Naive thymus-derived CD4-positive, alpha-beta T cell (primary cell): ENCODE data around the gene FCHSD1. TPM values are rescaled to one million over a fixed set of nuclear protein-coding genes. Genes with fewer than 3 reads are reported as not detected.

Experiments used
- ATAC-seq: fragments of 150-1000 bp; cut with Tn5 transposase; 2 replicates; pipeline ENCODE4 v1.10.0; 2021; ENCODE audit warnings: mild to moderate bottlenecking, moderate library complexity
- CTCF ChIA-PET: fragments of 350-600 bp; sonication (Branson Sonifier 250); formaldehyde crosslinking; loops from one replicate; lab custom pipeline; 2021; ENCODE audit warnings: antibody characterized with exemption; lab: Charles Lee
- POLR2A ChIA-PET: fragments of 350-600 bp; sonication (Branson Sonifier 250); formaldehyde crosslinking; loops from one replicate; lab custom pipeline; 2021; ENCODE audit warnings: antibody characterized with exemption, inconsistent platforms; lab: Charles Lee
- DNase-seq, 9 donors: peaks; one replicate each; pipeline versions ENCODE4 v3.0.0 to v3.0.0-alpha.2; 2020 to 2022; ENCODE audit warnings: mixed read lengths in 1 of 9
- H3K27ac ChIP-seq: one replicate; pipeline ENCODE4 v1.7.0; 2013; ENCODE audit warnings: mild to moderate bottlenecking, low read depth, low read length, moderate library complexity
- H3K27me3 ChIP-seq, 2 donors: one replicate each; pipeline ENCODE4 v1.7.0; 2013; ENCODE audit warnings: low read length in 2 of 2, mild to moderate bottlenecking in 2 of 2, moderate library complexity in 2 of 2; ENCODE audit not compliant: control insufficient read depth in 2 of 2, insufficient read depth in 2 of 2
- H3K36me3 ChIP-seq, 3 experiments: 1 replicate in 2 of 3; 2 replicates in 1 of 3; pipeline ENCODE4 v1.7.0; 2013; ENCODE audit warnings: low read length in 3 of 3, mild to moderate bottlenecking in 3 of 3, moderate library complexity in 1 of 3; ENCODE audit not compliant: insufficient read depth in 3 of 3, control insufficient read depth in 2 of 3
- H3K4me1 ChIP-seq, 2 donors: one replicate each; pipeline ENCODE4 v1.7.0; 2013; ENCODE audit warnings: low read length in 2 of 2, mild to moderate bottlenecking in 2 of 2, moderate library complexity in 1 of 2; ENCODE audit not compliant: control insufficient read depth in 2 of 2, insufficient read depth in 2 of 2
- H3K4me3 ChIP-seq: 2 replicates; pipeline ENCODE4 v1.7.0; 2013; ENCODE audit warnings: mild to moderate bottlenecking, low read length
- H3K9me3 ChIP-seq, 3 experiments: 1 replicate in 2 of 3; 2 replicates in 1 of 3; pipeline ENCODE4 v1.7.0; 2013; ENCODE audit warnings: low read length in 3 of 3; ENCODE audit not compliant: control insufficient read depth in 2 of 3
- H3K27ac Mint-ChIP-seq, 9 donors: one replicate each; pipeline ENCODE4 v1.8.0; 2020 to 2022; ENCODE audit warnings: mixed read lengths in 9 of 9, mild to moderate bottlenecking in 8 of 9, moderate library complexity in 5 of 9, inconsistent platforms in 2 of 9
- H3K27me3 Mint-ChIP-seq, 5 donors: one replicate each; pipeline ENCODE4 v1.8.0; 2021 to 2022; ENCODE audit warnings: mixed read lengths in 5 of 5, mild to moderate bottlenecking in 1 of 5
- H3K36me3 Mint-ChIP-seq, 5 donors: one replicate each; pipeline ENCODE4 v1.8.0; 2020 to 2022; ENCODE audit warnings: mixed read lengths in 5 of 5, mild to moderate bottlenecking in 3 of 5, inconsistent platforms in 1 of 5
- H3K4me1 Mint-ChIP-seq, 7 donors: one replicate each; pipeline ENCODE4 v1.8.0; 2020 to 2022; ENCODE audit warnings: mixed read lengths in 7 of 7, mild to moderate bottlenecking in 3 of 7, inconsistent platforms in 1 of 7
- H3K4me3 Mint-ChIP-seq, 10 donors: one replicate each; pipeline ENCODE4 v1.8.0; 2020 to 2022; ENCODE audit warnings: mild to moderate bottlenecking in 10 of 10, mixed read lengths in 10 of 10, moderate library complexity in 6 of 10, inconsistent platforms in 2 of 10
- H3K9me3 Mint-ChIP-seq, 11 donors: one replicate each; pipeline ENCODE4 v1.8.0; 2020 to 2022; ENCODE audit warnings: mixed read lengths in 11 of 11, mild to moderate bottlenecking in 4 of 11, inconsistent platforms in 1 of 11, moderate library complexity in 1 of 11
- intact Hi-C, 2 donors: fragments of 100-400 bp; cut with micrococcal nuclease; formaldehyde crosslinking; loops; one replicate each; pipeline ENCODE4 v1.15.1; 2023
- polyA plus RNA-seq, 2 donors: library from polyadenylated mRNA; unstranded; fragments of 300-500 nt; fragmentation: Illumina TruSeq; gene quantifications; one replicate each; pipeline ENCODE4 v1.2.3, GENCODE V29; 2021
- total RNA-seq, 6 experiments: library from RNA in 5 of 6; stranded (reverse) in 5 of 6; gene quantifications; 1 replicate in 5 of 6; 2 replicates in 1 of 6; pipeline ENCODE4 v1.2.3 and lab custom pipeline; 2021 to 2026

FCHSD1 gene
- total and polyA plus RNA-seq, 7 experiments from 2014 or later: 4.9 to 96.1 (median 73.0) TPM

DNA sequence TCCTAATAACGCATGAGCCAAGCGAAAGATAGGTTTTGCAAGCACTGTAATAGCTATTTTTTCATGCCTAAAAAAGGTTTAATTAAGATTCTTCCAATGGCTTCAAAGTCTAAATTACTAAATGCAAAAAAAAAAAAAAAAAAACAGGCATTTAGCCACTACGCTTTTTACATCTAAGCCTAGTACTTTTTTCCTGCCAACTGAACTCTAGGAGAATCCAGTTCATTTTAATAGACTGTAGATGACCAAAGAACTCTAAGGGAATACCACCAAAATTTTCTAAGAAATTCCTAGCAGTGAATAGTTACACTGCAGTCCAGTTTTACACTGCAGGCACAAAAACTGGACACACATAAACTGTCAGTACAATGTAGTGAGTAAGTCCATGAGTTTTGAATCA, 42.2 kb downstream of the FCHSD1 start:
- Mint-ChIP-seq H3K36me3 (peaks cover 4 to 39% (median 10%) of the 10 kb centered on the region in 5 donors), H3K27ac (peak overlapping the region; percentile 84 to 96 (median 89)), H3K27me3 (no peaks in the 10 kb centered on the region), H3K9me3 (peaks cover 0 to 2% (median 0%) of the 10 kb centered on the region in 11 donors), H3K4me1 (peaks cover 75 to 97% (median 89%) of the 10 kb centered on the region in 7 donors), H3K4me3 (peak overlapping the region in 6 of 10 donors; percentile 35 to 86 (median 76))
- DNase-seq (no peak), ATAC-seq (no peak)
- ChIA-PET CTCF (interaction anchor here (0.7 to 4.2 kb wide), 3 partner anchors 9 to 1747 kb away, joined by 3 to 43 read pairs (median 25); partner anchors contain the start of gene DIAPH1), POLR2A (interaction anchor here (0.7 to 5.0 kb wide), 2 partner anchors 9 to 74 kb away, joined by 3 to 71 read pairs; partner anchors contain the start of gene DIAPH1)
- Histone ChIP-seq H3K9me3 (no peaks in the 10 kb centered on the region), H3K4me1 (peaks cover 79 to 85% of the 10 kb centered on the region in 2 donors), H3K36me3 (no peaks in the 10 kb centered on the region), H3K27me3 (no peaks in the 10 kb centered on the region), H3K4me3 (peak overlapping the region; percentile 1), H3K27ac (peak overlapping the region; percentile 72)
- intact Hi-C loops: loop anchor here (5.0 to 10.0 kb wide), 2 partner anchors 43 to 1396 kb away; partner anchors contain the start of gene FCHSD1 (in 1 of the 2)

GRCh38 chr5:141608557-141608956, 42.7 kb downstream of the FCHSD1 start:
- peaks cover 4 to 39% (median 10%) of the 10 kb centered on the region in 5 donors for H3K36me3 Mint-ChIP-seq
- no peaks in the 10 kb centered on the region for H3K36me3 ChIP-seq
- H3K4me1 Mint-ChIP-seq: peaks cover 74 to 97% (median 89%) of the 10 kb centered on the region in 7 donors
- no peak for DNase-seq
- peaks cover 0 to 2% (median 0%) of the 10 kb centered on the region in 11 donors for H3K9me3 Mint-ChIP-seq
- intact Hi-C loops: loop anchor here (5.0 to 10.0 kb wide), 2 partner anchors 44 to 1396 kb away; partner anchors contain the start of gene FCHSD1 (in 1 of the 2)
- no peaks in the 10 kb centered on the region for H3K27me3 Mint-ChIP-seq
- POLR2A ChIA-PET: interaction anchor here (0.7 to 5.4 kb wide), 5 partner anchors 9 to 75 kb away, joined by 3 to 71 read pairs (median 7); partner anchors contain the start of genes DIAPH1 and RELL2
- H3K27ac ChIP-seq: peak overlapping the region; percentile 72
- H3K4me3 ChIP-seq: peak overlapping the region; percentile 1
- H3K9me3 ChIP-seq: no peaks in the 10 kb centered on the region
- H3K4me1 ChIP-seq: peaks cover 79 to 85% of the 10 kb centered on the region in 2 donors
- H3K27me3 ChIP-seq: no peaks in the 10 kb centered on the region
- CTCF ChIA-PET: interaction anchor here (0.7 to 4.2 kb wide), 4 partner anchors 9 to 1748 kb away, joined by 3 to 43 read pairs (median 14); partner anchors contain the start of gene DIAPH1
- peak overlapping the region; percentile 23 to 86 (median 70) for H3K4me3 Mint-ChIP-seq
- no peak for ATAC-seq
- peak overlapping the region; percentile 83 to 96 (median 89) for H3K27ac Mint-ChIP-seq

- peak overlapping the region; percentile 1 for H3K4me3 ChIP-seq
- no peaks in the 10 kb centered on the region for H3K36me3 ChIP-seq
- no peak for DNase-seq
- H3K27ac ChIP-seq: peak overlapping the region; percentile 72
- intact Hi-C loops: loop anchor here (5.0 to 10.0 kb wide), 2 partner anchors 44 to 1397 kb away; partner anchors contain the start of gene FCHSD1 (in 1 of the 2)
- peaks cover 0 to 2% (median 0%) of the 10 kb centered on the region in 11 donors for H3K9me3 Mint-ChIP-seq
- H3K27ac Mint-ChIP-seq: peak overlapping the region; percentile 83 to 96 (median 89)
- H3K9me3 ChIP-seq: no peaks in the 10 kb centered on the region
- no peaks in the 10 kb centered on the region for H3K27me3 ChIP-seq
- POLR2A ChIA-PET: interaction anchor here (2.0 to 5.4 kb wide), 4 partner anchors 10 to 29 kb away, joined by 5 to 71 read pairs (median 22); partner anchors contain the start of genes DIAPH1 and RELL2
- H3K27me3 Mint-ChIP-seq: no peaks in the 10 kb centered on the region
- CTCF ChIA-PET: interaction anchor here (1.0 to 4.2 kb wide), 4 partner anchors 8 to 16 kb away, joined by 3 to 43 read pairs (median 14); partner anchors contain the start of gene DIAPH1
- peaks cover 4 to 37% (median 10%) of the 10 kb centered on the region in 5 donors for H3K36me3 Mint-ChIP-seq
- H3K4me1 Mint-ChIP-seq: peaks cover 69 to 97% (median 89%) of the 10 kb centered on the region in 7 donors
- peak overlapping the region; percentile 43 to 86 (median 76) for H3K4me3 Mint-ChIP-seq
- no peak for ATAC-seq
- peaks cover 79 to 86% of the 10 kb centered on the region in 2 donors for H3K4me1 ChIP-seq
Measured at GRCh38 chr5:141608046-141608445, 43.2 kb downstream of the FCHSD1 start.

DNA sequence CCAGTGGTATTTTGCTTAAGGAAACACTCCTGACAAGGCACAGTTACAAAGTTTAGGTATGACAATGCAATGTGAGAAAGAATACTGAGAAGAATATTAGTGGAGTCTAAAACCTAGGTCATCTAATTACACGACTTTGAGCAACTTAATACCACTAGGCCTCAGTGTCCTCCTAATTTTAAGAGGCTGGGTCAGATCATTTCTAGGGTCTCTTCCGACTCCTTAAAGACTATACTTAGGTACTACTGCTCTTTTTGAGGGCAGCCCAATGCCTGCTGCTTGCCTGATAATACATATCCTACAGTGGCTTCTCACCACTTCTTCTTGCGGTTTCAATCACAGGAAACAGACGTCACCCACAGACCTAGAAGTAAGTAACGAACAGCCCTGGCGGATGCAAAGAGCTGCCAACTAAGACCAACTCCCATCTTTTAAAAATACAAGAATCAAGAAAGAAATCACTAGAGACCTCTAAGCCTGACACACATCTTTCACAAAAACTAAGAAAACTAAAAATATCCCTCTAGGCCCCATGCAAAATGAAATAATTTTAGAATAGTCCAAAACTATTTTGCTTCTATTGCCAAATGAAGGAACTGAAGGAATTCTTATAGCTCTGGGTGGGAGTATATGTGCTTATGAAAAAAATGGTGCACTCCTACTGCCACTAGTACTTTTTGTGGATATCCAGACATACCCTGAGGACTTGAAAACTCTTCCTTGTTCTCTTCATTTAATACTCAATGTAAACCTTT, 45.5 kb downstream of the FCHSD1 start:
- ATAC-seq: peak; percentile 95
- Mint-ChIP-seq H3K4me3 (peak overlapping the region; percentile 13 to 88 (median 80)), H3K9me3 (peaks cover 0 to 2% (median 0%) of the 10 kb centered on the region in 11 donors), H3K4me1 (peaks cover 60 to 97% (median 90%) of the 10 kb centered on the region in 7 donors), H3K27me3 (no peaks in the 10 kb centered on the region), H3K27ac (peak overlapping the region; percentile 83 to 96 (median 89)), H3K36me3 (peaks cover 0 to 33% (median 5%) of the 10 kb centered on the region in 5 donors)
- intact Hi-C loops: loop anchor here (1.0 to 10.0 kb wide), 6 partner anchors 8 to 1399 kb away; partner anchors contain the start of genes HDAC3 (in 2 of the 2), RELL2 (in 2 of the 2) and FCHSD1 (in 1 of the 2)
- POLR2A ChIA-PET: interaction anchor here (0.6 to 5.4 kb wide), 6 partner anchors 8 to 31 kb away, joined by 3 to 71 read pairs (median 12); partner anchors contain the start of genes DIAPH1, HDAC3 and RELL2
- CTCF ChIA-PET: interaction anchor here (1.2 to 4.2 kb wide), 4 partner anchors 9 to 14 kb away, joined by 4 to 43 read pairs (median 6); partner anchors contain the start of gene DIAPH1
- Histone ChIP-seq H3K27me3 (no peaks in the 10 kb centered on the region), H3K4me1 (peaks cover 86 to 87% of the 10 kb centered on the region in 2 donors), H3K36me3 (no peaks in the 10 kb centered on the region), H3K9me3 (no peaks in the 10 kb centered on the region), H3K4me3 (peak overlapping the region; percentile 37), H3K27ac (peak overlapping the region; percentile 72)
- peak in 8 of 9 donors; percentile 60 to 90 (median 88) for DNase-seq

DNA sequence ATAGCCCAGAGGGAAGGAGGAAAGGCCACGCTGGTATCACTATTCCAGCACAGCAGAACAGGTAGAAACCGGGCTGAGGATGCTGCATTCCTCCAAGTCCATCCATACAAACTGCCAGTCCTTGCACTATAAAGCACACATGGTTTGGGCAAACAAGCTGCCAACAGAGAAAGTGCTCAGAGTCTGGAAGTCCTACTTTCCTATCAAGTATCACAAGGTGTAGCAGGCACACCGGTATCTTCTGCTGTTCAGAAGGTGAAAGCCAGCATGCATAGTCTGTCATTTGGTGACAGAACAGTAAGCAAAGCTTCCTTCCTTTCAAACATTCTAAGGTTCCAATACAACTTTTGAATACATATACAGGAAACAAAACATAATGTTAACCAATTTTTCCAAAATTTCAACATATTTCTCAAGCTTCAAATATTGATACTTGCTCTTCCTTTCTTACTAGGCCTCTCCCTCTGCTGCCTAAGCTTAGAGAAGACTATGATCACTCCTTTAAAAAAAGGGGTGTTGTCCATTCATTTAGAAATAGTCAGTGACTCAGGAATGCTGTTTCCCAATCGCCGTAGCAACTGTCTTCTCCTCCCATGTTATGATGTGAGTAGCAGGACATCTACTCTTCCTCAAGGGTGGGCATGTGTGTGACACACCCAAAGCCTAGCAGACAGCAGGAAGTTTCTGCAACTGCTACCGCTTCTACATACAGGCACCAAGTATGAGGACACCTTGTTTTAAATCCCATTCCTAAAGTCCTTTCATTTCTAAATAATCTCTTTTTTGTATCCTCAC, 47.1 kb downstream of the FCHSD1 start:
- peak; percentile 68 for ATAC-seq
- Histone ChIP-seq H3K9me3 (no peaks in the 10 kb centered on the region), H3K4me1 (peaks cover 85 to 95% of the 10 kb centered on the region in 2 donors), H3K27ac (peak overlapping the region; percentile 72), H3K27me3 (no peaks in the 10 kb centered on the region), H3K36me3 (no peaks in the 10 kb centered on the region), H3K4me3 (peak overlapping the region; percentile 41)
- H3K4me3 Mint-ChIP-seq: peak overlapping the region; percentile 59 to 89 (median 78)
- peaks cover 56 to 98% (median 95%) of the 10 kb centered on the region in 7 donors for H3K4me1 Mint-ChIP-seq
- H3K9me3 Mint-ChIP-seq: no peaks in the 10 kb centered on the region
- ChIA-PET CTCF (interaction anchor here (0.9 to 4.9 kb wide), 6 partner anchors 11 to 32 kb away, joined by 3 to 46 read pairs (median 10); partner anchors contain the start of genes DIAPH1, HDAC3 and RELL2), POLR2A (interaction anchor here (0.9 to 5.4 kb wide), 5 partner anchors 11 to 366 kb away, joined by 3 to 68 read pairs (median 5); partner anchors contain the start of genes DIAPH1, HDAC3, RELL2 and TAF7)
- peak overlapping the region; percentile 86 to 99 (median 89) for H3K27ac Mint-ChIP-seq
- H3K27me3 Mint-ChIP-seq: no peaks in the 10 kb centered on the region
- peaks cover 0 to 27% (median 5%) of the 10 kb centered on the region in 5 donors for H3K36me3 Mint-ChIP-seq
- intact Hi-C loops: loop anchor here (5.0 to 10.0 kb wide), 2 partner anchors 273 to 1401 kb away; partner anchors contain the start of gene PCDH1 (in 1 of the 2)
- DNase-seq: no peak
